ENCODE data around the gene PVALB. TPM values are rescaled to one million over a fixed set of nuclear protein-coding genes. Genes with fewer than 3 reads are reported as not detected.

Gene PVALB
- total and polyA plus RNA-seq, 10 of the 15 experiments (the other 5 are each of a cell fraction or from before 2014, with no cell fraction given): not detected

DNA sequence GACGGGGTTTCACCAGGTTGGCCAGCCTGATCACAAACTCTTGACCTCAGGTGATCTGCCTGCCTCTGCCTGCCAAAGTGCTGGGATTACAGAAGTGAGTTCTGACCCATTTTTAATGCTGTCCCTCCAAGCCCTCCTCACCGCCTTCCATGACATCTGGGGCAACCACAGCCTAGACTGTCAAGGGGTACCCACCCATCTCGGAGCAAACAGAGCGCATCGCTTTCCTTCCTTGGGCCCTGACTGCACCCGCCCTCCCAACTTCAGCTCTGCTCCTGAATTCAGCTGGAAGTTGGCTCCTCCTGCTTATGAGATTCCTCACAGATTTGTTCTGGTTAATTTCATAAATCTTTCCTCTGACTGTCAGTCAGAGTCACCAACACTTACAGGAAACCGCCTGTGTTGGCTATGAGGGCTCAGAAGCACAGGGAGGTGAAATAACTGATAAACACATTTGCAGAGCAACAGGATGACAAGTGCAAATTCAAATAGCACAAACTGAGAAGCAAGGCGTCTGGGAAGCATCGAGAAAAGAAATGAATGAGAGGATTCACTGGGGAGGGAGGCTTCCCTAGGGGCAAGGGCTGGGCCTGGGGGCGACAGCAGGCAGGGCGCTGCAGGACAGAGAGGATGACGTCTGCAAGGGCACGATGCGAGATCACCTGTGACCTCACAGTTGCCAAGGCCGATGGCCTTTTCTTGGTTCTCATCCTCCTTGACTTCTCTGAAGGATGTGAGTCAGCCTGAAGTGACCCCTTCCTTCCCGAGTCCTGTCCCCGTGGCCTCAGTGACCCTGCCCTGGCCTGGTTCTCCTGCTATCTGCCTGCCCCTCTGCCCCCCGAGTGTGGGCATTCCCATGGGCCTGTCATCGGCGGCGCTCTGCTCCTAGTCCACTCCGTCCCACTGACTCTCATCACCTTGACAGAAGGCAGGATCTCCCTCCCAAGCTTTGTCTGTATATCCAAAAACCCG, 47.0 kb downstream of the PVALB start:
- FAIRE-seq (no peak), DNase-seq (ENCODE audit: low read depth, low spot score) (no peak), ATAC-seq (no peak)
- H2AFZ ChIP-seq (ENCODE audit: control insufficient read depth, low read depth, low read length): no peak overlapping the region
- no peak overlapping the region for H3K4me3 ChIP-seq
- H3K9ac ChIP-seq (ENCODE audit: control insufficient read depth, insufficient read depth, low read length): no peak overlapping the region
- H3K27me3 ChIP-seq (replicated peaks in 1 of 2; ENCODE audit: control insufficient read depth in 2 of 2, insufficient read depth in 2 of 2, low read length in 1 of 2): no peaks in the 10 kb centered on the region; a peak in 1 of 4 replicates
- no peaks in the 10 kb centered on the region for H3K4me1 ChIP-seq (ENCODE audit: control insufficient read depth, insufficient read depth, low read length)
- SMC1A ChIA-PET (ENCODE audit: uncharacterized antibody, unreplicated experiment): no interaction called here
- POLR2A ChIA-PET: no interaction called here
- intact Hi-C loops (cut with micrococcal nuclease; ENCODE audit: unreplicated experiment) (no loop called here), in situ Hi-C loops (cut with MboI) (no loop called here)
- RAD21 ChIA-PET (ENCODE audit: unreplicated experiment): no interaction called here
- 0 out of 2 replicates have a peak, but pooled peaks cover 3% of the 10 kb centered on the region for H4K20me1 ChIP-seq (ENCODE audit: control insufficient read depth, insufficient read depth)
- no peak overlapping the region for H3K27ac ChIP-seq (ENCODE audit: control insufficient read depth, insufficient read depth)
- CTCF ChIA-PET: interaction anchor here (1.3 kb wide), 1 partner anchor 10 kb away, joined by 4 read pairs; no protein-coding TSS in a partner anchor
- no peaks in the 10 kb centered on the region; a peak in 1 of 4 replicates for H3K36me3 ChIP-seq (ENCODE audit: control insufficient read depth in 2 of 2, insufficient read depth in 2 of 2, low read length in 1 of 2)
- H3K4me2 ChIP-seq (ENCODE audit: control insufficient read depth, insufficient read depth): no peak overlapping the region
- no peaks in the 10 kb centered on the region for H3K9me3 ChIP-seq (replicated peaks; ENCODE audit: control insufficient read depth, insufficient read depth, low read length)
- BruUV-seq (replicated peaks): no TSS peak
- no peaks in the 10 kb centered on the region for H3K79me2 ChIP-seq (ENCODE audit: control insufficient read depth, insufficient read depth, low read length)
- 63% methylated on average over 23 of the region's 23 CpGs for WGBS (ENCODE audit: insufficient coverage, insufficient replicate concordance, low lambda C conversion rate, missing lambda C conversion rate)
- TF ChIP-seq TARDBP (IDR thresholded peaks at IDR 0.05; ENCODE audit: borderline replicate concordance) (no peak), RBBP5 (conservative IDR thresholded peaks at IDR 0.05) (no peak), ASH2L (IDR thresholded peaks at IDR 0.05; ENCODE audit: borderline replicate concordance, low read depth) (no peak), CREB1 (IDR thresholded peaks at IDR 0.05; ENCODE audit: low read depth) (no peak), NR2C2 (IDR thresholded peaks at IDR 0.05; ENCODE audit: borderline replicate concordance, control insufficient read depth, insufficient read length, low read depth) (no peak), BHLHE40 (IDR thresholded peaks at IDR 0.05; ENCODE audit: borderline replicate concordance in 1 of 2, low read depth in 2 of 2, low read length in 1 of 2) (no peak), SIX5 (IDR thresholded peaks at IDR 0.05; ENCODE audit: low read depth, low read length, severe bottlenecking) (no peak), EGR1 (IDR thresholded peaks at IDR 0.05; ENCODE audit: borderline replicate concordance in 1 of 2, low read depth in 2 of 2, low read length in 2 of 2) (no peak), FOXM1 (IDR thresholded peaks at IDR 0.05; ENCODE audit: low read depth, low read length) (no peak), HCFC1 (IDR thresholded peaks at IDR 0.05; ENCODE audit: low read length) (no peak), RUNX3 (IDR thresholded peaks at IDR 0.05; ENCODE audit: low read length) (no peak)
- TF ChIP-seq, protein P1, sequence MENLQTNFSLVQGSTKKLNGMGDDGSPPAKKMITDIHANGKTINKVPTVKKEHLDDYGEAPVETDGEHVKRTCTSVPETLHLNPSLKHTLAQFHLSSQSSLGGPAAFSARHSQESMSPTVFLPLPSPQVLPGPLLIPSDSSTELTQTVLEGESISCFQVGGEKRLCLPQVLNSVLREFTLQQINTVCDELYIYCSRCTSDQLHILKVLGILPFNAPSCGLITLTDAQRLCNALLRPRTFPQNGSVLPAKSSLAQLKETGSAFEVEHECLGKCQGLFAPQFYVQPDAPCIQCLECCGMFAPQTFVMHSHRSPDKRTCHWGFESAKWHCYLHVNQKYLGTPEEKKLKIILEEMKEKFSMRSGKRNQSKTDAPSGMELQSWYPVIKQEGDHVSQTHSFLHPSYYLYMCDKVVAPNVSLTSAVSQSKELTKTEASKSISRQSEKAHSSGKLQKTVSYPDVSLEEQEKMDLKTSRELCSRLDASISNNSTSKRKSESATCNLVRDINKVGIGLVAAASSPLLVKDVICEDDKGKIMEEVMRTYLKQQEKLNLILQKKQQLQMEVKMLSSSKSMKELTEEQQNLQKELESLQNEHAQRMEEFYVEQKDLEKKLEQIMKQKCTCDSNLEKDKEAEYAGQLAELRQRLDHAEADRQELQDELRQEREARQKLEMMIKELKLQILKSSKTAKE (IDR thresholded peaks at IDR 0.05; ENCODE audit: low read depth, poor library complexity, severe bottlenecking): no peak
- TF ChIP-seq, protein P2, sequence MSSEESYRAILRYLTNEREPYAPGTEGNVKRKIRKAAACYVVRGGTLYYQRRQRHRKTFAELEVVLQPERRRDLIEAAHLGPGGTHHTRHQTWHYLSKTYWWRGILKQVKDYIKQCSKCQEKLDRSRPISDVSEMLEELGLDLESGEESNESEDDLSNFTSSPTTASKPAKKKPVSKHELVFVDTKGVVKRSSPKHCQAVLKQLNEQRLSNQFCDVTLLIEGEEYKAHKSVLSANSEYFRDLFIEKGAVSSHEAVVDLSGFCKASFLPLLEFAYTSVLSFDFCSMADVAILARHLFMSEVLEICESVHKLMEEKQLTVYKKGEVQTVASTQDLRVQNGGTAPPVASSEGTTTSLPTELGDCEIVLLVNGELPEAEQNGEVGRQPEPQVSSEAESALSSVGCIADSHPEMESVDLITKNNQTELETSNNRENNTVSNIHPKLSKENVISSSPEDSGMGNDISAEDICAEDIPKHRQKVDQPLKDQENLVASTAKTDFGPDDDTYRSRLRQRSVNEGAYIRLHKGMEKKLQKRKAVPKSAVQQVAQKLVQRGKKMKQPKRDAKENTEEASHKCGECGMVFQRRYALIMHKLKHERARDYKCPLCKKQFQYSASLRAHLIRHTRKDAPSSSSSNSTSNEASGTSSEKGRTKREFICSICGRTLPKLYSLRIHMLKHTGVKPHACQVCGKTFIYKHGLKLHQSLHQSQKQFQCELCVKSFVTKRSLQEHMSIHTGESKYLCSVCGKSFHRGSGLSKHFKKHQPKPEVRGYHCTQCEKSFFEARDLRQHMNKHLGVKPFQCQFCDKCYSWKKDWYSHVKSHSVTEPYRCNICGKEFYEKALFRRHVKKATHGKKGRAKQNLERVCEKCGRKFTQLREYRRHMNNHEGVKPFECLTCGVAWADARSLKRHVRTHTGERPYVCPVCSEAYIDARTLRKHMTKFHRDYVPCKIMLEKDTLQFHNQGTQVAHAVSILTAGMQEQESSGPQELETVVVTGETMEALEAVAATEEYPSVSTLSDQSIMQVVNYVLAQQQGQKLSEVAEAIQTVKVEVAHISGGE (CRISPR knock-in tag; IDR thresholded peaks at IDR 0.05): no peak
- TF ChIP-seq, protein P3, sequence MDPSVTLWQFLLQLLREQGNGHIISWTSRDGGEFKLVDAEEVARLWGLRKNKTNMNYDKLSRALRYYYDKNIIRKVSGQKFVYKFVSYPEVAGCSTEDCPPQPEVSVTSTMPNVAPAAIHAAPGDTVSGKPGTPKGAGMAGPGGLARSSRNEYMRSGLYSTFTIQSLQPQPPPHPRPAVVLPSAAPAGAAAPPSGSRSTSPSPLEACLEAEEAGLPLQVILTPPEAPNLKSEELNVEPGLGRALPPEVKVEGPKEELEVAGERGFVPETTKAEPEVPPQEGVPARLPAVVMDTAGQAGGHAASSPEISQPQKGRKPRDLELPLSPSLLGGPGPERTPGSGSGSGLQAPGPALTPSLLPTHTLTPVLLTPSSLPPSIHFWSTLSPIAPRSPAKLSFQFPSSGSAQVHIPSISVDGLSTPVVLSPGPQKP (IDR thresholded peaks at IDR 0.05; ENCODE audit: low read depth, low read length): no peak
- TF ChIP-seq, protein P4, sequence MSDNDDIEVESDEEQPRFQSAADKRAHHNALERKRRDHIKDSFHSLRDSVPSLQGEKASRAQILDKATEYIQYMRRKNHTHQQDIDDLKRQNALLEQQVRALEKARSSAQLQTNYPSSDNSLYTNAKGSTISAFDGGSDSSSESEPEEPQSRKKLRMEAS (IDR thresholded peaks at IDR 0.05; ENCODE audit: low read depth, low read length): no peak

All from GM12878 (cell line).